ENCODE results near the gene SSU72.

DNA sequence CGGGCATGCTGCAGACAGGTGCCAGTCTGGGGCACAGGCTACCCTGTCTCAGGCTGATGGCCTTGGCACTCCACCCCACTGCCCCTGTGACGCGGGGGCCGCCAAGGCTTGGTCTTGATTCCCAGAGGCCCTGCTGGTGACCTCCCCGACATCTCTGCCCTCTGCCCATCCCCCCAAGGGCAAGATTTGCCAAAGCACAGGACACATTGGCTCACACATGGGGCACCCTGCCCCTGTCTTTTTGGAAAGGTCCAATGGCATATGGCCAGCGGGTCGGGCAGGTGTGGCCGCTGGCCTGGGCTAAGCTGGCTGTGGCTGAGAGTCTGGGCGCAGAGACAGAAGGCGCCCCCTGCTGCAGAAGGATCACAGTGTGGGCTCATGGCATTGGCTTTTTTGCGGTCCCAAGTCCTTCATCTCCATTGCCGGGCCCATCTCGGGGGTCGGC, 45.3 kb upstream of the SSU72 start:
- TF ChIP-seq POLR2A (IDR thresholded peaks at IDR 0.05): no peak
- TF ChIP-seq CTCF (IDR thresholded peaks at IDR 0.05): no peak
- no peak for TF ChIP-seq POLR2AphosphoS5 (IDR thresholded peaks at IDR 0.05)
- TF ChIP-seq EP300 (IDR thresholded peaks at IDR 0.05): no peak
